ENCODE results near the gene PRKG1.

Gene PRKG1

GRCh38 chr10:51862149-51862548, 787.9 kb downstream of the PRKG1 start:
- no peak overlapping the region for H2BK5ac ChIP-seq (ENCODE audit: low read length)
- H4K8ac ChIP-seq (ENCODE audit: low read depth, low read length), result no peak overlapping the region
- H3K23ac ChIP-seq (ENCODE audit: low read length), result no peak overlapping the region
- H3K27me3 ChIP-seq (ENCODE audit: insufficient read depth, low read length, poor library complexity), result no peaks in the 10 kb centered on the region
- H3K79me2 ChIP-seq (ENCODE audit: control insufficient read depth, insufficient read depth, low read length), result no peaks in the 10 kb centered on the region
- H3K4me2 ChIP-seq (ENCODE audit: low read length), result no peak overlapping the region
- H2BK15ac ChIP-seq (replicated peaks; ENCODE audit: low read depth), result no peak overlapping the region
- H3K18ac ChIP-seq (ENCODE audit: low read length), result no peak overlapping the region
- no peaks in the 10 kb centered on the region for H3K79me1 ChIP-seq (ENCODE audit: low read length)
- no peak overlapping the region for H3K9ac ChIP-seq (ENCODE audit: low read length)
- no CpG with 5 or more reads among the region's 3 CpGs for WGBS (ENCODE audit: extremely low coverage, insufficient coverage, low lambda C conversion rate)
- H4K5ac ChIP-seq (ENCODE audit: low read length), result no peak overlapping the region
- H3K4me1 ChIP-seq (ENCODE audit: control insufficient read depth, low read depth, low read length), result no peaks in the 10 kb centered on the region
- H3K4ac ChIP-seq (ENCODE audit: low read depth, low read length), result no peak overlapping the region
- H3K27ac ChIP-seq (ENCODE audit: low read depth, low read length), result no peak overlapping the region
- H3K56ac ChIP-seq (ENCODE audit: low read length), result no peak overlapping the region
- H3K4me3 ChIP-seq (ENCODE audit: low read length), result no peak overlapping the region
- no peak overlapping the region for H2BK120ac ChIP-seq (ENCODE audit: low read depth, low read length)
- H2AK5ac ChIP-seq (ENCODE audit: low read length), result no peak overlapping the region
- no peaks in the 10 kb centered on the region for H3K36me3 ChIP-seq (ENCODE audit: control insufficient read depth, insufficient read depth, low read length)
- no peak for DNase-seq

- Histone ChIP-seq H4K5ac (ENCODE audit: low read length) (no peak overlapping the region), H3K4ac (ENCODE audit: low read depth, low read length) (no peak overlapping the region), H3K4me2 (ENCODE audit: low read length) (no peak overlapping the region), H3K79me2 (ENCODE audit: control insufficient read depth, insufficient read depth, low read length) (no peaks in the 10 kb centered on the region), H3K27ac (ENCODE audit: low read depth, low read length) (no peak overlapping the region), H3K36me3 (ENCODE audit: control insufficient read depth, insufficient read depth, low read length) (no peaks in the 10 kb centered on the region), H2BK15ac (replicated peaks; ENCODE audit: low read depth) (no peak overlapping the region), H3K9ac (ENCODE audit: low read length) (no peak overlapping the region), H3K27me3 (ENCODE audit: insufficient read depth, low read length, poor library complexity) (no peaks in the 10 kb centered on the region), H2BK120ac (ENCODE audit: low read depth, low read length) (no peak overlapping the region), H3K79me1 (ENCODE audit: low read length) (no peaks in the 10 kb centered on the region), H3K56ac (ENCODE audit: low read length) (no peak overlapping the region), H2BK5ac (ENCODE audit: low read length) (no peak overlapping the region), H3K4me3 (ENCODE audit: low read length) (no peak overlapping the region), H3K23ac (ENCODE audit: low read length) (no peak overlapping the region), H3K4me1 (ENCODE audit: control insufficient read depth, low read depth, low read length) (no peaks in the 10 kb centered on the region), H2AK5ac (ENCODE audit: low read length) (no peak overlapping the region), H3K18ac (ENCODE audit: low read length) (no peak overlapping the region), H4K8ac (ENCODE audit: low read depth, low read length) (no peak overlapping the region)
- no peak for DNase-seq
- WGBS (ENCODE audit: extremely low coverage, insufficient coverage, low lambda C conversion rate), result no CpG with 5 or more reads among the region's 4 CpGs
Observed at GRCh38 chr10:51867956-51868355, 793.7 kb downstream of the PRKG1 start.

- DNase-seq, result no peak
- H2BK120ac ChIP-seq (ENCODE audit: low read depth, low read length), result no peak overlapping the region
- no peak overlapping the region for H2BK15ac ChIP-seq (replicated peaks; ENCODE audit: low read depth)
- no peaks in the 10 kb centered on the region for H3K27me3 ChIP-seq (ENCODE audit: insufficient read depth, low read length, poor library complexity)
- H3K79me1 ChIP-seq (ENCODE audit: low read length), result no peaks in the 10 kb centered on the region
- H3K4me2 ChIP-seq (ENCODE audit: low read length), result no peak overlapping the region
- no peak overlapping the region for H3K18ac ChIP-seq (ENCODE audit: low read length)
- no peak overlapping the region for H3K27ac ChIP-seq (ENCODE audit: low read depth, low read length)
- no peak overlapping the region for H3K9ac ChIP-seq (ENCODE audit: low read length)
- no peak overlapping the region for H2AK5ac ChIP-seq (ENCODE audit: low read length)
- no peak overlapping the region for H4K5ac ChIP-seq (ENCODE audit: low read length)
- no peak overlapping the region for H3K4me3 ChIP-seq (ENCODE audit: low read length)
- H3K23ac ChIP-seq (ENCODE audit: low read length), result no peak overlapping the region
- H3K36me3 ChIP-seq (ENCODE audit: control insufficient read depth, insufficient read depth, low read length), result no peaks in the 10 kb centered on the region
- H3K4me1 ChIP-seq (ENCODE audit: control insufficient read depth, low read depth, low read length), result no peaks in the 10 kb centered on the region
- no peak overlapping the region for H2BK5ac ChIP-seq (ENCODE audit: low read length)
- H3K4ac ChIP-seq (ENCODE audit: low read depth, low read length), result no peak overlapping the region
- no CpG with 5 or more reads among the region's 3 CpGs for WGBS (ENCODE audit: extremely low coverage, insufficient coverage, low lambda C conversion rate)
- no peaks in the 10 kb centered on the region for H3K79me2 ChIP-seq (ENCODE audit: control insufficient read depth, insufficient read depth, low read length)
- H3K56ac ChIP-seq (ENCODE audit: low read length), result no peak overlapping the region
- H4K8ac ChIP-seq (ENCODE audit: low read depth, low read length), result no peak overlapping the region
Observed at GRCh38 chr10:51874131-51874530, 799.8 kb downstream of the PRKG1 start.

- Histone ChIP-seq H3K4me3 (ENCODE audit: low read length) (no peak overlapping the region), H3K4me1 (ENCODE audit: control insufficient read depth, low read depth, low read length) (no peaks in the 10 kb centered on the region), H2BK120ac (ENCODE audit: low read depth, low read length) (no peak overlapping the region), H2BK15ac (replicated peaks; ENCODE audit: low read depth) (no peak overlapping the region), H2BK5ac (ENCODE audit: low read length) (no peak overlapping the region), H3K23ac (ENCODE audit: low read length) (no peak overlapping the region), H3K27me3 (ENCODE audit: insufficient read depth, low read length, poor library complexity) (no peaks in the 10 kb centered on the region), H4K5ac (ENCODE audit: low read length) (no peak overlapping the region), H3K4ac (ENCODE audit: low read depth, low read length) (no peak overlapping the region), H3K9ac (ENCODE audit: low read length) (no peak overlapping the region), H3K36me3 (ENCODE audit: control insufficient read depth, insufficient read depth, low read length) (no peaks in the 10 kb centered on the region), H4K8ac (ENCODE audit: low read depth, low read length) (no peak overlapping the region), H3K18ac (ENCODE audit: low read length) (no peak overlapping the region), H3K4me2 (ENCODE audit: low read length) (no peak overlapping the region), H3K79me2 (ENCODE audit: control insufficient read depth, insufficient read depth, low read length) (no peaks in the 10 kb centered on the region), H3K27ac (ENCODE audit: low read depth, low read length) (no peak overlapping the region), H2AK5ac (ENCODE audit: low read length) (no peak overlapping the region), H3K56ac (ENCODE audit: low read length) (no peak overlapping the region), H3K79me1 (ENCODE audit: low read length) (no peaks in the 10 kb centered on the region)
- peak; percentile 7 for DNase-seq
- 100% methylated on average over 1 of the region's 5 CpGs for WGBS (ENCODE audit: extremely low coverage, insufficient coverage, low lambda C conversion rate)
Observed at GRCh38 chr10:51875610-51876009, 801.3 kb downstream of the PRKG1 start.

- Histone ChIP-seq H2BK120ac (ENCODE audit: low read depth, low read length) (no peak overlapping the region), H3K4ac (ENCODE audit: low read depth, low read length) (no peak overlapping the region), H3K4me1 (ENCODE audit: control insufficient read depth, low read depth, low read length) (no peaks in the 10 kb centered on the region)
Observed at GRCh38 chr10:51876503-51876902, 802.2 kb downstream of the PRKG1 start.

GRCh38 chr10:51876979-51877378, 802.7 kb downstream of the PRKG1 start:
- H3K56ac ChIP-seq (ENCODE audit: low read length), result no peak overlapping the region
- no peaks in the 10 kb centered on the region for H3K36me3 ChIP-seq (ENCODE audit: control insufficient read depth, insufficient read depth, low read length)
- H4K8ac ChIP-seq (ENCODE audit: low read depth, low read length), result no peak overlapping the region
- H3K79me2 ChIP-seq (ENCODE audit: control insufficient read depth, insufficient read depth, low read length), result no peaks in the 10 kb centered on the region
- no peak overlapping the region for H3K4me2 ChIP-seq (ENCODE audit: low read length)
- H3K23ac ChIP-seq (ENCODE audit: low read length), result no peak overlapping the region
- H4K5ac ChIP-seq (ENCODE audit: low read length), result no peak overlapping the region
- no peak overlapping the region for H2BK15ac ChIP-seq (replicated peaks; ENCODE audit: low read depth)
- H2AK5ac ChIP-seq (ENCODE audit: low read length), result no peak overlapping the region
- no peak overlapping the region for H3K9ac ChIP-seq (ENCODE audit: low read length)
- peak; percentile 5 for DNase-seq
- no CpG with 5 or more reads among the region's 2 CpGs for WGBS (ENCODE audit: extremely low coverage, insufficient coverage, low lambda C conversion rate)
- H3K4me3 ChIP-seq (ENCODE audit: low read length), result no peak overlapping the region
- H3K27ac ChIP-seq (ENCODE audit: low read depth, low read length), result no peak overlapping the region
- H2BK120ac ChIP-seq (ENCODE audit: low read depth, low read length), result no peak overlapping the region
- no peak overlapping the region for H3K4ac ChIP-seq (ENCODE audit: low read depth, low read length)
- no peaks in the 10 kb centered on the region for H3K4me1 ChIP-seq (ENCODE audit: control insufficient read depth, low read depth, low read length)
- no peak overlapping the region for H3K18ac ChIP-seq (ENCODE audit: low read length)
- H3K27me3 ChIP-seq (ENCODE audit: insufficient read depth, low read length, poor library complexity), result no peaks in the 10 kb centered on the region
- no peaks in the 10 kb centered on the region for H3K79me1 ChIP-seq (ENCODE audit: low read length)
- H2BK5ac ChIP-seq (ENCODE audit: low read length), result no peak overlapping the region

More at GRCh38 chr10:51876503-51876902, 802.2 kb downstream of the PRKG1 start:
- Histone ChIP-seq H2AK5ac (ENCODE audit: low read length) (no peak overlapping the region), H4K8ac (ENCODE audit: low read depth, low read length) (no peak overlapping the region), H3K36me3 (ENCODE audit: control insufficient read depth, insufficient read depth, low read length) (no peaks in the 10 kb centered on the region), H3K18ac (ENCODE audit: low read length) (no peak overlapping the region), H3K4me2 (ENCODE audit: low read length) (no peak overlapping the region), H3K27me3 (ENCODE audit: insufficient read depth, low read length, poor library complexity) (no peaks in the 10 kb centered on the region), H2BK15ac (replicated peaks; ENCODE audit: low read depth) (no peak overlapping the region), H3K4me3 (ENCODE audit: low read length) (no peak overlapping the region), H3K79me1 (ENCODE audit: low read length) (no peaks in the 10 kb centered on the region), H3K9ac (ENCODE audit: low read length) (no peak overlapping the region), H3K56ac (ENCODE audit: low read length) (no peak overlapping the region), H3K79me2 (ENCODE audit: control insufficient read depth, insufficient read depth, low read length) (no peaks in the 10 kb centered on the region), H4K5ac (ENCODE audit: low read length) (no peak overlapping the region), H3K27ac (ENCODE audit: low read depth, low read length) (no peak overlapping the region), H2BK5ac (ENCODE audit: low read length) (no peak overlapping the region), H3K23ac (ENCODE audit: low read length) (no peak overlapping the region)
- no peak for DNase-seq
- no CpG with 5 or more reads among the region's 4 CpGs for WGBS (ENCODE audit: extremely low coverage, insufficient coverage, low lambda C conversion rate)
